K562 (cell line): ENCODE results near the gene SCN2B. TPM values are rescaled to one million over a fixed set of nuclear protein-coding genes. Genes with fewer than 3 reads are reported as not detected.

Source experiments
- ATAC-seq: fragments of 200-7000 bp; cut with Tn5 transposase; 3 replicates; pipeline ENCODE4 v1.9.1; 2020; ENCODE audit warnings: moderate library complexity
- BruUV-seq: library from RNA; stranded (reverse); fragments of 400-500 nt; replicated peaks from 2 replicates; lab custom pipeline; 2021; lab: Mats Ljungman, UMichigan
- CTCF ChIA-PET: fragments of 300-600 bp; formaldehyde crosslinking; extraction: SDS; loops from one replicate; lab custom pipeline; 2021; ENCODE audit warnings: low intra/inter-chr PET ratio; lab: Yijun Ruan, JAX
- POLR2A ChIA-PET: fragments of 300-600, 350-650 bp; sonication (Branson Sonifier 250); formaldehyde crosslinking; extraction: SDS; loops from one replicate; lab custom pipeline; 2021; ENCODE audit warnings: antibody characterized with exemption, inconsistent platforms; lab: Yijun Ruan, JAX
- DNase-seq, 4 experiments: peaks; one replicate each; pipeline versions ENCODE4 v3.0.0 to v3.0.0-alpha.2; 2011 to 2018; ENCODE audit warnings: low spot score in 3 of 4, mixed read lengths in 3 of 4; ENCODE audit errors: extremely low read depth in 1 of 4
- FAIRE-seq: peaks from 2 replicates; lab custom pipeline; 2011; peaks lifted over from hg19 to GRCh38; lab: Jason Lieb, UNC
- H2AFZ ChIP-seq: 2 replicates; pipeline ENCODE4 v1.6.0; 2011; ENCODE audit warnings: low read depth, low read length, control low read depth, inconsistent platforms
- H3K27ac ChIP-seq: fragments of 200-600 bp; 3 replicates; pipeline ENCODE4 v1.8.0; 2011; ENCODE audit warnings: low read depth, mild to moderate bottlenecking, control low read depth, inconsistent platforms, low read length, moderate library complexity, mixed read lengths; ENCODE audit errors: extremely low read depth
- H3K27me3 ChIP-seq, 2 experiments: fragments of 300-600 bp in 1 of 2; 2 replicates in 1 of 2; 3 replicates in 1 of 2; pipeline versions ENCODE4 v1.6.0 to v1.8.0; 2011; ENCODE audit warnings: inconsistent platforms in 2 of 2, low read length in 2 of 2, mild to moderate bottlenecking in 1 of 2, mixed read lengths in 1 of 2, moderate library complexity in 1 of 2; ENCODE audit not compliant: control insufficient read depth in 2 of 2, insufficient read depth in 2 of 2
- H3K36me3 ChIP-seq: fragments of 300-600 bp; 3 replicates; pipeline ENCODE4 v1.8.0; 2011; ENCODE audit warnings: mild to moderate bottlenecking, low read length, inconsistent platforms; ENCODE audit not compliant: control insufficient read depth, insufficient read depth
- H3K4me1 ChIP-seq, 2 experiments: fragments of 200-600 bp in 1 of 2; replicated peaks in 1 of 2; 2 replicates in 1 of 2; 3 replicates in 1 of 2; pipeline versions ENCODE4 v1.5.1 to v1.8.0; 2011; ENCODE audit warnings: inconsistent platforms in 2 of 2, low read length in 2 of 2, mild to moderate bottlenecking in 1 of 2, mixed read lengths in 1 of 2, moderate library complexity in 1 of 2; ENCODE audit not compliant: control insufficient read depth in 2 of 2, insufficient read depth in 2 of 2
- H3K4me2 ChIP-seq: 2 replicates; pipeline ENCODE4 v1.6.1; 2011; ENCODE audit warnings: low read length, control low read depth, inconsistent platforms, mixed read lengths; ENCODE audit not compliant: insufficient read depth
- H3K4me3 ChIP-seq: fragments of 200-600 bp; sonication (generic), shearing (Covaris generic); 2 replicates; pipeline ENCODE4 v1.5.1; 2016; ENCODE audit warnings: control low read depth, inconsistent platforms
- H3K79me2 ChIP-seq: fragments of 200-600 bp; 3 replicates; pipeline ENCODE4 v1.8.0; 2011; ENCODE audit warnings: low read length, inconsistent platforms; ENCODE audit not compliant: control insufficient read depth, insufficient read depth
- H3K9ac ChIP-seq, 2 experiments: 2 replicates each; pipeline versions ENCODE4 v1.6.0 to v1.6.1; 2011; ENCODE audit warnings: low read depth in 2 of 2, low read length in 2 of 2, control low read depth in 1 of 2, inconsistent platforms in 1 of 2, mild to moderate bottlenecking in 1 of 2, mixed read lengths in 1 of 2; ENCODE audit not compliant: insufficient read depth in 1 of 2
- H3K9me1 ChIP-seq: one replicate; pipeline ENCODE4 v1.6.0; 2011; ENCODE audit warnings: inconsistent platforms, mild to moderate bottlenecking, low read length, moderate library complexity; ENCODE audit not compliant: control insufficient read depth, insufficient read depth
- H3K9me3 ChIP-seq: replicated peaks from 2 replicates; pipeline ENCODE4 v1.5.1; 2011; ENCODE audit warnings: low read depth, low read length, inconsistent platforms; ENCODE audit not compliant: control insufficient read depth, insufficient read depth
- H4K20me1 ChIP-seq: replicated peaks from 2 replicates; pipeline ENCODE4 v1.6.1; 2011; ENCODE audit warnings: low read length, inconsistent platforms, mixed read lengths; ENCODE audit not compliant: control insufficient read depth, insufficient read depth
- CBX8 ChIP-seq: fragments of 200-600 bp; sonication (generic); IDR thresholded peaks from 2 replicates; pipeline ENCODE4 v1.6.1; 2012; ENCODE audit warnings: borderline replicate concordance, mixed run types, low read depth, mild to moderate bottlenecking, moderate library complexity, mixed read lengths, low read length, control low read depth, inconsistent platforms; ENCODE audit not compliant: poor library complexity, severe bottlenecking; ENCODE audit errors: extremely low read depth
- HDAC6 ChIP-seq: IDR thresholded peaks from 2 replicates; pipeline ENCODE4 v1.6.1; 2012; ENCODE audit warnings: low read depth, mild to moderate bottlenecking, control low read depth, inconsistent platforms, low read length, moderate library complexity
- LEF1 ChIP-seq: fragments of 450-650 bp; IDR thresholded peaks from 2 replicates; pipeline ENCODE4 v1.6.1; 2016; ENCODE audit warnings: mild to moderate bottlenecking
- MAZ ChIP-seq, 2 experiments: fragments of 450-650 bp in 1 of 2; sonication (generic) in 1 of 2; formaldehyde crosslinking; IDR thresholded peaks in 1 of 2; conservative IDR thresholded peaks in 1 of 2; 2 replicates each; pipeline versions ENCODE4 v1.4.0 to v1.5.0; 2020; ENCODE audit warnings: mild to moderate bottlenecking in 1 of 2, missing genetic modification reagents in 1 of 2
- TCF3 ChIP-seq: sonication (generic); formaldehyde crosslinking; IDR thresholded peaks from 2 replicates; pipeline ENCODE4 v1.4.0; 2020; ENCODE audit warnings: mild to moderate bottlenecking, missing genetic modification reagents
- ZNF311 ChIP-seq: fragments of 250-450 bp; sonication (Bioruptor Pico); IDR thresholded peaks from 2 replicates; pipeline ENCODE4 v1.4.0; 2020; ENCODE audit warnings: mild to moderate bottlenecking, moderate library complexity
- WGBS: fragments of 100-300 bp; shearing (Covaris generic); methylation state at CpG from one replicate; pipeline ENCODE4 v1.1.6; 2016; ENCODE audit warnings: low coverage, mixed read lengths; ENCODE audit not compliant: insufficient coverage; ENCODE audit errors: missing lambda C conversion rate; 5-methylcytosine and 5-hydroxymethylcytosine counted together
- in situ Hi-C: fragments of 300-500 bp; cut with MboI; formaldehyde crosslinking; loops from 4 replicates; pipeline ENCODE4 v1.15.0; 2018; ENCODE audit warnings: inconsistent platforms, mixed read lengths
- intact Hi-C: fragments of 100-400 bp; cut with micrococcal nuclease; formaldehyde crosslinking; loops from 2 replicates; pipeline ENCODE4 v1.14.2; 2022
- polyA plus RNA-seq, 8 experiments: library from polyadenylated mRNA; depleted of rRNA in 4 of 8; stranded (reverse) in 5 of 8; unstranded in 3 of 8; fragments of >200 nt; fragmentation: Nextera tagmentation in 2 of 8; fragmentation: Illumina TruSeq in 1 of 8; extraction: Ambion mirVana in 2 of 8; extraction: Trizol in 1 of 8; gene quantifications; 2 replicates each; pipeline versions ENCODE4 v1.2.1 to v1.2.3, GENCODE V29; 2011 to 2014; ENCODE audit warnings: inconsistent platforms in 1 of 8, missing spikeins in 1 of 8
- small RNA-seq: library from RNA; depleted of rRNA; stranded (forward); fragments of <200 nt; gene quantifications from one replicate; pipeline ENCODE3, GENCODE V24; 2014
- total RNA-seq, 7 experiments: library from RNA; depleted of rRNA in 6 of 7; stranded (reverse); fragments of >200 nt in 6 of 7; fragmentation: Illumina TruSeq in 2 of 7; extraction: Trizol in 2 of 7; gene quantifications; 2 replicates each; pipeline versions ENCODE4 v1.2.1 to v1.2.3, GENCODE V29; 2011 to 2021; ENCODE audit warnings: low replicate concordance in 1 of 7
- TF ChIP-seq, protein P1 (sequence below): fragments of 250-450 bp; sonication (Bioruptor Pico); IDR thresholded peaks from 2 replicates; pipeline ENCODE4 v1.9.0; 2021; ENCODE audit warnings: mild to moderate bottlenecking, inconsistent platforms
- TF ChIP-seq, protein P2 (sequence below): sonication (generic); formaldehyde crosslinking; IDR thresholded peaks from 2 replicates; pipeline ENCODE4 v1.8.0; 2022; ENCODE audit warnings: missing genetic modification reagents, mild to moderate bottlenecking, moderate library complexity, borderline replicate concordance

SCN2B gene
- total and polyA plus RNA-seq, 9 of the 15 experiments (the other 6 are each of a cell fraction or from before 2014, with no cell fraction given), result not detected

DNA sequence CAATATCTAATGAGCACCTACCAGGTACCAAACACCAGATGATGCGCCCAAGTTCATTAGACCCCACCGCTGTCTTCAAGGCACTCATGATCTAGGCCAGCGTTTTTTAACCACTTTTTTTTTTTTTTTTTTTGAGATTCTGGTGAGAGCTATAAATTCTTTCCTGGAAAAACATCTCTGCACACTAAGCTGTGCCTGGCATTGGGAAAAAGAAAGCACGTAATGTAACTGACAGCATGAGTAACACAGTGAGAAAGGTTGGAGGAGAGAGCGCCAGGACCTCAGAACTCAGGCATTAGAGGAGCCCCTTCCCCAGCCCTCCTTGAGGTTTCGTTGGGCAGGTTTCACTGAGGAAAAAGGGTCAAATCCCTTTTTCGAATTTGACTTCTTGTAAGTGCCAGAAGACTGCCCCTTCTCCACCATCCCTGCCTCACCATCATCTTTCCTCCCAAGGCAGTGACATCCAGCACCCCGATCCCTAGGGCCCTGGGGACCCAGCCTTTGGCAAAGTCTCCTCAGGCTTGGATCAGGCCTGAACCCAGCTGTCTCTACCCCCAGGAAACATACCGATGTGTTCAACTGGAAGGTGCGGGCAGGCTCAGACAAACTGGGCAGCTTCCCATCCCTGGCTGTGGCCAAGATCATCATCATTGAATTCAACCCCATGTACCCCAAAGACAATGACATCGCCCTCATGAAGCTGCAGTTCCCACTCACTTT lies 63.6 kb downstream of the SCN2B start:
- FAIRE-seq (no peak), DNase-seq (no peak), ATAC-seq (no peak)
- TF ChIP-seq HDAC6, result no peak
- no peak for TF ChIP-seq ZNF311
- no peak for TF ChIP-seq TCF3
- TF ChIP-seq CBX8, result no peak
- TF ChIP-seq, protein P1, sequence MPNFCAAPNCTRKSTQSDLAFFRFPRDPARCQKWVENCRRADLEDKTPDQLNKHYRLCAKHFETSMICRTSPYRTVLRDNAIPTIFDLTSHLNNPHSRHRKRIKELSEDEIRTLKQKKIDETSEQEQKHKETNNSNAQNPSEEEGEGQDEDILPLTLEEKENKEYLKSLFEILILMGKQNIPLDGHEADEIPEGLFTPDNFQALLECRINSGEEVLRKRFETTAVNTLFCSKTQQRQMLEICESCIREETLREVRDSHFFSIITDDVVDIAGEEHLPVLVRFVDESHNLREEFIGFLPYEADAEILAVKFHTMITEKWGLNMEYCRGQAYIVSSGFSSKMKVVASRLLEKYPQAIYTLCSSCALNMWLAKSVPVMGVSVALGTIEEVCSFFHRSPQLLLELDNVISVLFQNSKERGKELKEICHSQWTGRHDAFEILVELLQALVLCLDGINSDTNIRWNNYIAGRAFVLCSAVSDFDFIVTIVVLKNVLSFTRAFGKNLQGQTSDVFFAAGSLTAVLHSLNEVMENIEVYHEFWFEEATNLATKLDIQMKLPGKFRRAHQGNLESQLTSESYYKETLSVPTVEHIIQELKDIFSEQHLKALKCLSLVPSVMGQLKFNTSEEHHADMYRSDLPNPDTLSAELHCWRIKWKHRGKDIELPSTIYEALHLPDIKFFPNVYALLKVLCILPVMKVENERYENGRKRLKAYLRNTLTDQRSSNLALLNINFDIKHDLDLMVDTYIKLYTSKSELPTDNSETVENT (CRISPR knock-in tag), result no peak
- no peak for TF ChIP-seq MAZ (CRISPR knock-in tag; conservative IDR thresholded peaks at IDR 0.05 in 1 of 2, IDR thresholded peaks at IDR 0.05 in 1 of 2)
- TF ChIP-seq, protein P2, sequence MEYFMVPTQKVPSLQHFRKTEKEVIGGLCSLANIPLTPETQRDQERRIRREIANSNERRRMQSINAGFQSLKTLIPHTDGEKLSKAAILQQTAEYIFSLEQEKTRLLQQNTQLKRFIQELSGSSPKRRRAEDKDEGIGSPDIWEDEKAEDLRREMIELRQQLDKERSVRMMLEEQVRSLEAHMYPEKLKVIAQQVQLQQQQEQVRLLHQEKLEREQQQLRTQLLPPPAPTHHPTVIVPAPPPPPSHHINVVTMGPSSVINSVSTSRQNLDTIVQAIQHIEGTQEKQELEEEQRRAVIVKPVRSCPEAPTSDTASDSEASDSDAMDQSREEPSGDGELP, result no peak
- no peak for TF ChIP-seq LEF1
- intact Hi-C loops (no loop called here), in situ Hi-C loops (no loop called here)
- Histone ChIP-seq H3K79me2 (no peaks in the 10 kb centered on the region), H3K4me1 (peaks cover 3 to 9% of the 10 kb centered on the region in 2 experiments; a peak in 3 of 5 replicates), H3K9me3 (no peaks in the 10 kb centered on the region), H3K9me1 (no peaks in the 10 kb centered on the region), H3K27ac (no peak overlapping the region), H2AFZ (no peak overlapping the region), H4K20me1 (no peaks in the 10 kb centered on the region; the same call in 1 of the 2 replicates), H3K9ac (no peak overlapping the region), H3K4me2 (no peak overlapping the region), H3K4me3 (no peak overlapping the region), H3K27me3 (no peaks in the 10 kb centered on the region), H3K36me3 (no peaks in the 10 kb centered on the region)
- ChIA-PET POLR2A (interaction anchor here (0.6 to 2.0 kb wide), 6 partner anchors 9 to 1020 kb away, joined by 3 to 9 read pairs (median 3); no protein-coding TSS in a partner anchor), CTCF (no interaction called here)
- BruUV-seq, result no TSS peak
- 52% methylated on average over 11 of the region's 11 CpGs for WGBS

Small RNAs within 50 kb of the gene (small RNA-seq; reads per million reads assigned to genes)
- not detected for gene HSPE1P18

Other genes with a start within 250 kb of the SCN2B start
Only the 7 nearest of the 13 such genes appear.
- gene TMPRSS4, start 99.6 kb downstream of the SCN2B start, total RNA-seq (2014; rRNA removed), result 4.1 and 5.8 TPM in 2 replicates
- gene TMPRSS4, start 99.6 kb downstream of the SCN2B start, total RNA-seq (2014; rRNA removed; fragmentation: Illumina TruSeq; extraction: Trizol), result 4.0 and 6.3 TPM in 2 replicates
- gene TMPRSS4, start 99.6 kb downstream of the SCN2B start, total RNA-seq (2015; rRNA removed; fragmentation: Illumina TruSeq; extraction: Trizol), result 5.0 and 6.1 TPM in 2 replicates
- gene TMPRSS4, start 99.6 kb downstream of the SCN2B start, total RNA-seq (2021), result 6.6 and 7.4 TPM in 2 replicates
- gene TMPRSS4, start 99.6 kb downstream of the SCN2B start, polyA plus RNA-seq (2011; rRNA removed), result 4.0 and 10.0 TPM in 2 replicates
- gene TMPRSS4, start 99.6 kb downstream of the SCN2B start, polyA plus RNA-seq (2014; fragmentation: Illumina TruSeq; extraction: Trizol), result 6.4 and 7.5 TPM in 2 replicates
- 1 to 10 TPM; 4.4 to 5.6 TPM for gene TMPRSS4, start 99.6 kb downstream of the SCN2B start, polyA plus RNA-seq (2014; fragmentation: Nextera tagmentation; extraction: Ambion mirVana)
- gene TMPRSS4, start 99.6 kb downstream of the SCN2B start, polyA plus RNA-seq (2014; rRNA removed), result 6.2 and 11.5 TPM in 2 replicates
- gene SMIM35, start 89.7 kb downstream of the SCN2B start, total RNA-seq (2014; rRNA removed), result not detected in 2 replicates
- not detected in 2 replicates for gene SMIM35, start 89.7 kb downstream of the SCN2B start, total RNA-seq (2014; rRNA removed; fragmentation: Illumina TruSeq; extraction: Trizol)
- gene SMIM35, start 89.7 kb downstream of the SCN2B start, total RNA-seq (2015; rRNA removed; fragmentation: Illumina TruSeq; extraction: Trizol), result not detected in 2 replicates
- not detected in 2 replicates for gene SMIM35, start 89.7 kb downstream of the SCN2B start, total RNA-seq (2021)
- 0.03 TPM in 1 of 2 replicates, not detected in the other for gene SMIM35, start 89.7 kb downstream of the SCN2B start, polyA plus RNA-seq (2011; rRNA removed)
- gene SMIM35, start 89.7 kb downstream of the SCN2B start, polyA plus RNA-seq (2014; fragmentation: Illumina TruSeq; extraction: Trizol), result not detected in 2 replicates
- under 1 TPM in 1 of 2 experiments, not detected in 1; 0.03 TPM for gene SMIM35, start 89.7 kb downstream of the SCN2B start, polyA plus RNA-seq (2014; fragmentation: Nextera tagmentation; extraction: Ambion mirVana)
- not detected in 2 replicates for gene SMIM35, start 89.7 kb downstream of the SCN2B start, polyA plus RNA-seq (2014; rRNA removed)
- not detected in 2 replicates for gene SCN4B, start 23.8 kb downstream of the SCN2B start, total RNA-seq (2014; rRNA removed)
- not detected in 2 replicates for gene SCN4B, start 23.8 kb downstream of the SCN2B start, total RNA-seq (2014; rRNA removed; fragmentation: Illumina TruSeq; extraction: Trizol)
- gene SCN4B, start 23.8 kb downstream of the SCN2B start, total RNA-seq (2015; rRNA removed; fragmentation: Illumina TruSeq; extraction: Trizol), result not detected in 2 replicates
- not detected in 2 replicates for gene SCN4B, start 23.8 kb downstream of the SCN2B start, total RNA-seq (2021)
- 0.03 and 0.04 TPM in 2 replicates for gene SCN4B, start 23.8 kb downstream of the SCN2B start, polyA plus RNA-seq (2011; rRNA removed)
- gene SCN4B, start 23.8 kb downstream of the SCN2B start, polyA plus RNA-seq (2014; fragmentation: Illumina TruSeq; extraction: Trizol), result not detected in 2 replicates
- gene SCN4B, start 23.8 kb downstream of the SCN2B start, polyA plus RNA-seq (2014; fragmentation: Nextera tagmentation; extraction: Ambion mirVana), result not detected
- gene SCN4B, start 23.8 kb downstream of the SCN2B start, polyA plus RNA-seq (2014; rRNA removed), result not detected in 2 replicates
- 0.05 and 0.08 TPM in 2 replicates for gene JAML, start 48.4 kb upstream of the SCN2B start, total RNA-seq (2014; rRNA removed)
- gene JAML, start 48.4 kb upstream of the SCN2B start, total RNA-seq (2014; rRNA removed; fragmentation: Illumina TruSeq; extraction: Trizol), result not detected in 2 replicates
- gene JAML, start 48.4 kb upstream of the SCN2B start, total RNA-seq (2015; rRNA removed; fragmentation: Illumina TruSeq; extraction: Trizol), result 0.19 TPM in 1 of 2 replicates, not detected in the other
- 0.22 and 0.47 TPM in 2 replicates for gene JAML, start 48.4 kb upstream of the SCN2B start, total RNA-seq (2021)
- 0.08 TPM in 1 of 2 replicates, not detected in the other for gene JAML, start 48.4 kb upstream of the SCN2B start, polyA plus RNA-seq (2011; rRNA removed)
- gene JAML, start 48.4 kb upstream of the SCN2B start, polyA plus RNA-seq (2014; fragmentation: Illumina TruSeq; extraction: Trizol), result 0.09 and 0.12 TPM in 2 replicates
- gene JAML, start 48.4 kb upstream of the SCN2B start, polyA plus RNA-seq (2014; fragmentation: Nextera tagmentation; extraction: Ambion mirVana), result under 1 TPM in 1 of 2 experiments, not detected in 1; 0.27 TPM
- gene JAML, start 48.4 kb upstream of the SCN2B start, polyA plus RNA-seq (2014; rRNA removed), result 0.32 TPM in 1 of 2 replicates, not detected in the other
- gene MPZL3, start 75.7 kb upstream of the SCN2B start, total RNA-seq (2014; rRNA removed), result 1.2 and 1.3 TPM in 2 replicates
- gene MPZL3, start 75.7 kb upstream of the SCN2B start, total RNA-seq (2014; rRNA removed; fragmentation: Illumina TruSeq; extraction: Trizol), result 2.5 and 2.9 TPM in 2 replicates
- 1.7 and 1.9 TPM in 2 replicates for gene MPZL3, start 75.7 kb upstream of the SCN2B start, total RNA-seq (2015; rRNA removed; fragmentation: Illumina TruSeq; extraction: Trizol)
- gene MPZL3, start 75.7 kb upstream of the SCN2B start, total RNA-seq (2021), result 1.8 and 2.1 TPM in 2 replicates
- gene MPZL3, start 75.7 kb upstream of the SCN2B start, polyA plus RNA-seq (2011; rRNA removed), result 1.5 and 3.3 TPM in 2 replicates
- gene MPZL3, start 75.7 kb upstream of the SCN2B start, polyA plus RNA-seq (2014; fragmentation: Illumina TruSeq; extraction: Trizol), result 1.5 TPM in 2 replicates
- gene MPZL3, start 75.7 kb upstream of the SCN2B start, polyA plus RNA-seq (2014; fragmentation: Nextera tagmentation; extraction: Ambion mirVana), result 1 to 10 TPM; 1.6 to 2.9 TPM
- gene MPZL3, start 75.7 kb upstream of the SCN2B start, polyA plus RNA-seq (2014; rRNA removed), result 0.97 and 1.1 TPM in 2 replicates
- gene MPZL2, start 87.7 kb upstream of the SCN2B start, total RNA-seq (2014; rRNA removed), result 0.08 TPM in 1 of 2 replicates, not detected in the other
- gene MPZL2, start 87.7 kb upstream of the SCN2B start, total RNA-seq (2014; rRNA removed; fragmentation: Illumina TruSeq; extraction: Trizol), result 0.16 TPM in 1 of 2 replicates, not detected in the other
- gene MPZL2, start 87.7 kb upstream of the SCN2B start, total RNA-seq (2015; rRNA removed; fragmentation: Illumina TruSeq; extraction: Trizol), result 0.18 and 0.19 TPM in 2 replicates
- 0.09 and 0.29 TPM in 2 replicates for gene MPZL2, start 87.7 kb upstream of the SCN2B start, total RNA-seq (2021)
- 0.17 and 0.38 TPM in 2 replicates for gene MPZL2, start 87.7 kb upstream of the SCN2B start, polyA plus RNA-seq (2011; rRNA removed)
- 0.27 and 0.32 TPM in 2 replicates for gene MPZL2, start 87.7 kb upstream of the SCN2B start, polyA plus RNA-seq (2014; fragmentation: Illumina TruSeq; extraction: Trizol)
- under 1 TPM; 0.14 to 0.28 TPM for gene MPZL2, start 87.7 kb upstream of the SCN2B start, polyA plus RNA-seq (2014; fragmentation: Nextera tagmentation; extraction: Ambion mirVana)
- 0.16 and 0.21 TPM in 2 replicates for gene MPZL2, start 87.7 kb upstream of the SCN2B start, polyA plus RNA-seq (2014; rRNA removed)
- gene CD3E, start 128.1 kb upstream of the SCN2B start, total RNA-seq (2014; rRNA removed), result not detected in 2 replicates
- not detected in 2 replicates for gene CD3E, start 128.1 kb upstream of the SCN2B start, total RNA-seq (2014; rRNA removed; fragmentation: Illumina TruSeq; extraction: Trizol)
- gene CD3E, start 128.1 kb upstream of the SCN2B start, total RNA-seq (2015; rRNA removed; fragmentation: Illumina TruSeq; extraction: Trizol), result 0.11 TPM in 1 of 2 replicates, not detected in the other
- gene CD3E, start 128.1 kb upstream of the SCN2B start, total RNA-seq (2021), result 0.62 and 1.1 TPM in 2 replicates
- gene CD3E, start 128.1 kb upstream of the SCN2B start, polyA plus RNA-seq (2011; rRNA removed), result 0.07 and 0.11 TPM in 2 replicates
- gene CD3E, start 128.1 kb upstream of the SCN2B start, polyA plus RNA-seq (2014; fragmentation: Illumina TruSeq; extraction: Trizol), result 0.25 and 0.36 TPM in 2 replicates
- gene CD3E, start 128.1 kb upstream of the SCN2B start, polyA plus RNA-seq (2014; fragmentation: Nextera tagmentation; extraction: Ambion mirVana), result not detected
- gene CD3E, start 128.1 kb upstream of the SCN2B start, polyA plus RNA-seq (2014; rRNA removed), result 0.13 TPM in 1 of 2 replicates, not detected in the other